HG03064 (cell line): ENCODE results near the gene C16orf90.
"Not testable (repeated sequence)": the region's sequence is repeated elsewhere in the genome, so short reads cannot be mapped to it uniquely, and the experiment has no call there.

ENCODE experiments used
- ATAC-seq: cut with Tn5 transposase; IDR thresholded peaks from one replicate; pipeline ENCODE4 v1.9.1; 2021; ENCODE audit warnings: low read depth; ENCODE audit not compliant: unreplicated experiment

Gene C16orf90

DNA sequence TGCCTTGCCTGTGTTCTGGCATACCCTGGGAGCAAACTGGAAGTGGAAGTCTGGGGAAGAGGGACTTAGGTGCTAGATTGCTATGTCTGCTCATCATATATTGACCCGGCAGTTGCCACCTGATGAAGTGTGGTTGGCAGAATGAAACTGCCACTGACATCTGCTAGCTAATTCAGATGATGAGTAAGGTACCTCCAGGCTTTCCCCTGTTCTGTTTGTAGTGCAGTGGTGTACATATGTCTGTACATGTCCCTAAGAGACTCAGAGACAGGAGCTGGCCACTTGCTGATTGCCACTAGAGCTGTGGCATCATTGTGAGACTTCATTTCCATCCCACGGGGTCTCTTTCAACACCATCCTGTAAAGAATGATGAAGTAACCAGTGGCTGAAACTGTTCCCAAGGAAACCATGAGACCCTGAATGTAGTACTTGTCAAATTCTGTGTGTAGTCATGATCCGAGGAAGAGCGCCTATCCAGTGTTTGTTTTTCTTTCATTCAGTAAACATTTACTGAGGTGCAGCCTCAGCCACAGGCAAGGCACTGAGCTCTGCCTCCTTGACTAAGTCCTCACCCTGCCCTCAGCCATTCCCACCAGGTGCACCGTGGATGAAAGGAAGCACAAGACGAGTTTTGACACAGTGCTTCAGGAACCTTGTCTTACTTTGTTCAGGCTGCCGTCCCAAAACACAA is 18.7 kb upstream of the C16orf90 start:
- ATAC-seq: no peak

- no peak for ATAC-seq
Observed at GRCh38 chr16:3511286-3512180, 16.2 kb upstream of the C16orf90 start.

GRCh38 chr16:3510416-3510815 is 15.1 kb upstream of the C16orf90 start:
- no peak for ATAC-seq

- no peak for ATAC-seq
Observed at GRCh38 chr16:3509470-3509928, 14.2 kb upstream of the C16orf90 start.

GRCh38 chr16:3508736-3509135 is 13.4 kb upstream of the C16orf90 start:
- no peak for ATAC-seq

DNA sequence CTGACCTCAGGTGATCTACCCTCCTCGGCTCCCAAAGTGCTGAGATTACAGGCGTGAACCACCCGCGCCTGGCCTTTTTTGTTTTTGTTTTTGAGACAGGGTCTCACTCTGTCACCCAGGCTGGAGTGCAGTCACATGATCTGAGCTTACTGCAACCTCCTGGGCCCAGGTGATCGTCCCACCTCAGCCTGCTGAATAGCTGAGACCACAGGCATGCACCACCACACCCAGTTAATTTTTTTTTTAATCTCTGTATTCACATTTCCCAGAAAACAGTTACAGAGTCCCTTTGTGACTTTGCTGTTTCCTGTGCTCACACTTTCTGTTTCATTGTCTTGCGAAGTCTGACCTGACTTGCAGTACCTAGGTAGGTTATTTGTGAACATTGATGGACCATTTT is 8.2 kb upstream of the C16orf90 start:
- no peak for ATAC-seq

GRCh38 chr16:3501783-3502400 is 6.6 kb upstream of the C16orf90 start:
- no peak for ATAC-seq

DNA sequence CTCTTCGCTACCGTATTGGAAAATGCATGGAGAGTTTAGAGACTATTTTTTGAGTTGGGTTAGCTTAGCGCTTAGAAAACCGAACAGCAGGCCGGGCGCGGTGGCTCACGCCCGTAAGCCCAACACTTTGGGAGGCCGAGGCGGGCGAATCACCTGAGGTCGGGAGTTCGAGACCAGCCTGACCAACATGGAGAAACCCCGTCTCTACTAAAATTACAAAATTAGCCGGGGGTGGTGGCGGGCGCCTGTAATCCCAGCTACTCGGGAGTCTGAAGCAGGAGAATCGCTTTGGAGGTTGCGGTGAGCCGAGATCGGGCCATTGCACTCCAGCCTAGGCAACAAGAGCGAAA is 6.1 kb upstream of the C16orf90 start:
- ATAC-seq: not testable (repeated sequence)

GRCh38 chr16:3498988-3499387 is 3.7 kb upstream of the C16orf90 start:
- ATAC-seq: no peak

GRCh38 chr16:3497771-3498170 is 2.5 kb upstream of the C16orf90 start:
- ATAC-seq: no peak

- no peak for ATAC-seq
Observed at GRCh38 chr16:3496386-3496785, 1.1 kb upstream of the C16orf90 start.

GRCh38 chr16:3494386-3494973 is 809 bp downstream of the C16orf90 start:
- no peak for ATAC-seq

- no peak for ATAC-seq
Observed at GRCh38 chr16:3492356-3492755, 2.9 kb downstream of the C16orf90 start.

DNA sequence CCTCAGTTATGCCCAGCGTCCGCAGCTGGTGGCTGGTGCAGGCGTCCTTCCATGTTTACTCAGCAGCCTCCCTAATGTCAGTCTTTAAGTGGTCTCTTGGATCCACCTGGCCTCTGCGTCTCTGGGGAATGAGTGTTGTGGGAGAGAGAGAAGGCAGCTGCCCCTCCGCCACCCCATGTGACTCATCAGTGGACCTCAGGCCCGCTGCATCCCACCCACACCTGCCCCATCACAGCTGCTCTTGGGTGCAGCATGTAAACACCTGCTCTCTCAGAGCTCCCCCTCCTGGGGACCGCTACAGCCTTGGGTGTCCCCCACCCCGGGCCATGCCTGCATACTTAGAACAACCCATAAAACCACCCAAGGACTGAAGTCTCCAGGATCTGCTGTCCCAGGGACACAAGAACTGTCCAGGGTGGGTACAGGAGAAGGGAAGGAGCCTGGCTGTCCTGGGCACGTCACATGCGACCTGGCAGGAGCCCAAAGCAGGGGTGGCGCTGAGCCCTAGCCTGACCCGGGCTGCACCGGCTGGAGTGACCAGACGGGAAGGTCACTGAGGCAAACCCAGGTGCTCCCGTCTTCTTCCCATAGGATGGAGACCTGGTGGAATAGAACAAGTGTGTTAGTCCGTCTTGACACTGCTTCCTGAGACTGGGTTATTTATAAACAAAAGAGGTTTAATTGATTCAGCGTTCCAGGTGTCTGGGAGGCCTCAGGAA is 4.2 kb downstream of the C16orf90 start:
- ATAC-seq: no peak

DNA sequence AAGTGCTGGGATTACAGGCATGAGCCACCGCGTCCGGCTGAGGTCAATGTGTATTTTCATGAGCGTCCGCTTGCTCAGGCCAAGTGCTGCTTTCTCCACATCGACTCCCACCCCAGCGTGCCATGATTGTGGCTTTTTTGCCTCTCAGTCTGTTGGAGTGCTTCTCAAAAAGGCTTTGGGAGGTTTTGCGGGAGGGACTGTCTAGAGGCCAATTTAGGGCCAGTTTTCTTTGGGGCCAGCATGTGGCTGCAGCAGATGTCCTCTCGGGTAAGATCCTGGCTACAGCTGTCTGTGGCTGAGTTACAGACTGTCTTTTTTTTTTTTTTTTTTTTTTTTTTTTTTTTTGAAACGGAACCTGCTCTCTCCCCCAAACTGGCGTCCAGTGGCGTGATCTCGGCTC is 6.5 kb downstream of the C16orf90 start:
- ATAC-seq: no peak

- no peak for ATAC-seq
Observed at GRCh38 chr16:3487521-3488410, 7.5 kb downstream of the C16orf90 start.

- no peak for ATAC-seq
Observed at GRCh38 chr16:3486506-3487215, 8.6 kb downstream of the C16orf90 start.

DNA sequence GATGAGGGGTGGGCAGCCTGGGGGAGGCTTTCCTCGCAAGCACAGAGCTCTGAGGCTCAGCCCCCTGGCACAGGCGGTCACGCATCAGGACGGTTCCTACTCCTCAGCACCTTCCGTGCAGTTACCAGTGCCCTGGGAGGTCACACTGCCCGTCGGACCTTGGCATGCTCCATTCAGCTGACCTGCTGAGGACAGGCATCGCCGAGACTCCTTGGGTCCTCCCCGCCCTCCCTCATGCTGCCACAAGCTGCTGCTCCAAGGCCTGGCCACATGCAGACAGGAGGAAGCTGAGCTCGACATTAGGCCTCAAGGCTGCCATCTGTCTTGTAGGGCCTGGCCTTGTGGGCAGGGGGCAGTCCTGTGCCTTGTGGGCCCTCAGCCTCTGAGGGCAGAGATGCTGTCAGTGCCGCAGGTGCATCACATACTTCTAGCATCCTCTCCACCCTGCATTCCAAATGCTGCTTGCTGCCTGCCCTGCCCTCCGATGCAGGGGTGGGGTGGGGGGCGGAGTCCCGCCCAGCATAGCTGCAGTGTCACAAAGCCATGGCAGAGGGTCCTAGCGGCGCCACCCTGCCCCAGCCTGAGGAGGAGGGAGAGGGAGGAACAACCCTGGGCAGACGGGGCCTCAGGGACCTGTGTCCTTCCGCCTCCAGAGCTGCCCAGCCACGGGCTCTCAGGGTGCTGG is 9.3 kb downstream of the C16orf90 start:
- no peak for ATAC-seq
